ENCODE measurements around the gene SFN.
A peak's percentile ranks its signal among the peaks of the same experiment; 100 is the strongest.

The SFN gene

DNA sequence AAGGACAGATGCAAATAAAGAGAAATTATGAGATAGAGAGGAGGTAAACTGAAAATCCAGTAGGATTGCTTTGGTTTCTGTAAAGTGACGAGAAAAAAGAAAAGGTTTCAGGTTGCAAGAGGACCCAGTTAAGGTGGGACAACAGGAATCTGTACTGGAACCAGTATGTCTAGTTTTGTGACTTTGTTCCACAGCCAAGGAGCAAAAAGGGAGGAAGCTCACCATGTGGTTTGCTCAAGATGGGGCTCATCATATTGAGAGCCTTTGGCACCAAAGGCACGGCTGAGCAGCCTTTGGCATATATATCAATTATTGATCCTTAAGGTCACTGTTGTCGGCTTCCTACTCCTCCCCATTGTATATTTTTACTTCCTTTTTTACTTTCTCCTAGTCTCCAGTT lies 38.2 kb upstream of the SFN start:
- H3K36me3 ChIP-seq (replicated peaks) = no peaks in the 10 kb centered on the region
- in situ Hi-C loops (cut with HindIII; ENCODE audit: low pct_ligation_motif_present, low sequenced_read_pairs) = no loop called here
- no peak overlapping the region for H3K27ac ChIP-seq
- no peaks in the 10 kb centered on the region for H3K27me3 ChIP-seq (replicated peaks)
- no peak for DNase-seq
- H3K4me3 ChIP-seq (ENCODE audit: low read depth, low read length) = no peak overlapping the region
- TF ChIP-seq, protein P1, sequence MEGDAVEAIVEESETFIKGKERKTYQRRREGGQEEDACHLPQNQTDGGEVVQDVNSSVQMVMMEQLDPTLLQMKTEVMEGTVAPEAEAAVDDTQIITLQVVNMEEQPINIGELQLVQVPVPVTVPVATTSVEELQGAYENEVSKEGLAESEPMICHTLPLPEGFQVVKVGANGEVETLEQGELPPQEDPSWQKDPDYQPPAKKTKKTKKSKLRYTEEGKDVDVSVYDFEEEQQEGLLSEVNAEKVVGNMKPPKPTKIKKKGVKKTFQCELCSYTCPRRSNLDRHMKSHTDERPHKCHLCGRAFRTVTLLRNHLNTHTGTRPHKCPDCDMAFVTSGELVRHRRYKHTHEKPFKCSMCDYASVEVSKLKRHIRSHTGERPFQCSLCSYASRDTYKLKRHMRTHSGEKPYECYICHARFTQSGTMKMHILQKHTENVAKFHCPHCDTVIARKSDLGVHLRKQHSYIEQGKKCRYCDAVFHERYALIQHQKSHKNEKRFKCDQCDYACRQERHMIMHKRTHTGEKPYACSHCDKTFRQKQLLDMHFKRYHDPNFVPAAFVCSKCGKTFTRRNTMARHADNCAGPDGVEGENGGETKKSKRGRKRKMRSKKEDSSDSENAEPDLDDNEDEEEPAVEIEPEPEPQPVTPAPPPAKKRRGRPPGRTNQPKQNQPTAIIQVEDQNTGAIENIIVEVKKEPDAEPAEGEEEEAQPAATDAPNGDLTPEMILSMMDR (IDR thresholded peaks at IDR 0.05; ENCODE audit: low read depth, low read length, missing control alignments) = no peak

DNA sequence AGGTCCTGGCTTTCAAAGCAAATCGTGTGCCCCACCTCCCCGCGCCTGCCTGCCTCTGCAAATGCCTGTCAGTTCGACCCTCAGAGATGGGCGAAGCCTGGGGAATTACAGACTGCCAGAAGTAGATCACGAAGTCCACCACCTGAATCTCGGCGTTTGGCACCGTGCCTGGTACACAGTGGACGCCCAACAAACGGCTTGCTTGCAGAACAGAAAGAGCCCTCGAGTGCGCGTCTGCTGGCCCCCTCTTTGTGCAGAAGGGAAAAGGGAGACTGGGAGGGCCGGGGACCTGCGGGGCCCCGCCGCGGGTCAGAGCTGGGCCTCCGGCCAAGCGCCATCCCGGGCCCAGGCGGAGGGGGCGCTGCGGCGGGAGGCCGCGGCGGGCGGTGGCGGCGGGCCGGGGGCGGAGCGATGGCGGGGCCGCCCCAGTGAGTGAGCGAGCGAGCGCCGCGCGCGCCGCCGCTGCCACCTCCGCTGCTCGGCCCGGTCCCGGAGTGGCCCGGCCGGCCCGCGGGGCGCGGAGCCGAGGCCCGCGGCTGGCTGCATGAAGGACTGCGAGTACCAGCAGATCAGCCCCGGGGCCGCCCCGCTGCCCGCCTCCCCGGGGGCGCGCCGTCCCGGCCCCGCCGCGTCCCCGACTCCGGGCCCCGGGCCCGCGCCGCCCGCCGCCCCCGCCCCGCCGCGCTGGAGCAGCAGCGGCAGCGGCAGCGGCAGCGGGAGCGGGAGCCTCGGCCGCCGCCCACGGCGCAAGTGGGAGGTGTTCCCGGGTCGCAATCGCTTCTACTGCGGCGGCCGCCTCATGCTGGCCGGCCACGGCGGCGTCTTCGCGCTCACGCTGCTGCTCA lies 36.5 kb upstream of the SFN start, which contains the start of gene ZDHHC18:
ZDHHC18 (plus strand) TSS at position 428 of the 845 bp plus-strand sequence; CDS start at position 545, 117 bp downstream.
- Histone ChIP-seq H3K27me3 (replicated peaks) (no peaks in the 10 kb centered on the region), H3K36me3 (replicated peaks) (peaks cover 6% of the 10 kb centered on the region), H3K4me3 (ENCODE audit: low read depth, low read length) (peak within 1 kb of the TSS; percentile 73), H3K27ac (no peak within 1 kb of the TSS)
- TF ChIP-seq, protein P1 (IDR thresholded peaks at IDR 0.05; ENCODE audit: low read depth, low read length, missing control alignments) = peak; percentile 40
- peak; percentile 18 for DNase-seq
- in situ Hi-C loops (cut with HindIII; ENCODE audit: low pct_ligation_motif_present, low sequenced_read_pairs) = no loop called here

DNA sequence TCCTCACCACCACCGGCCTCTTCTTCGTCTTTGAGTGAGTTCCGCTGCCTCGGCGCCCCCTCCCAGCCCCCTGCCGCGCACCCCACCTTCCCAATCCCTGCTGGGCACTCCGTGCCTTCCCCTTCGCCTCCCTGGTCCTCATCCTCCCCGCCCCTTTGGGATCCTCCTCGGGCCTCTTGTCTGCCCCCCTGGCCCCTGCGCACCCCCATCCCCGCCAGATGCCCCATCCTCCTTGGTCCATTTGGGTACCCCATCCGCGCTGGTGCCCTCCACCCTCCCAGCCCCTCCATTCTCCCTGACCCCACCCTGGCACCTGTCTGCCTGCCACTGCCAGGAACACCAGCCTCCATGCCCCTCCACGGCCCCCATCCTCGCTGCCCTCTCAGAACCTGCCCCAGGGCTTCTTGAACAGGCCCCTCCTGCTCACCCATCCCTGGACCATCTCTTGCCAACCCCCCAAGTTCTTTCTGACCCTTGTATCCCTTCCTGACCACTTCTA lies 35.8 kb upstream of the SFN start:
- Histone ChIP-seq H3K27me3 (replicated peaks) (no peaks in the 10 kb centered on the region), H3K27ac (no peak overlapping the region), H3K4me3 (ENCODE audit: low read depth, low read length) (peak overlapping the region; percentile 73), H3K36me3 (replicated peaks) (peaks cover 11% of the 10 kb centered on the region)
- in situ Hi-C loops (cut with HindIII; ENCODE audit: low pct_ligation_motif_present, low sequenced_read_pairs) = no loop called here
- DNase-seq = no peak
- TF ChIP-seq, protein P1 (IDR thresholded peaks at IDR 0.05; ENCODE audit: low read depth, low read length, missing control alignments) = no peak

DNA sequence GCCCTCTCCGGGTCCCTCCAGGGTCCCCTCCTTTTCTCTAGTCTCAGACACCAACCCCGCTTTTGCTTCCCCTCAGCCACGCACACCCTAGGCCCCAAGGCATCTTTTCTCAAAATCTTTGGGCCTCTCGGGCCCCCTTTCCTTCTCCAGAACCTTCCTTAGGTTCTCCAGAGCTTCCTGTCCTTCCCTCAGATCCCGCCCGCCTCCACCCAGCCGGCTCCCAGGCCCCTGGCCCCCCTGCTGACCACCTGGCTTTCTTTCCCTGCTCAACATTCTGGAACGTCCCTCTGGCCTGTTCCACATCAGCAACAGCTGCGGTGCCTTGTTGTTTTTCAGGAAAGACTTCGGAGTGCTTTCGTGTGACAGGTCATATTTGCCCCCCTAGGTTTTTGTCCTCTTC lies 35.3 kb upstream of the SFN start:
- TF ChIP-seq, protein P1 (IDR thresholded peaks at IDR 0.05; ENCODE audit: low read depth, low read length, missing control alignments) = no peak
- Histone ChIP-seq H3K27me3 (replicated peaks) (no peaks in the 10 kb centered on the region), H3K27ac (no peak overlapping the region), H3K36me3 (replicated peaks) (peaks cover 16% of the 10 kb centered on the region), H3K4me3 (ENCODE audit: low read depth, low read length) (peak overlapping the region; percentile 73)
- in situ Hi-C loops (cut with HindIII; ENCODE audit: low pct_ligation_motif_present, low sequenced_read_pairs) = no loop called here
- no peak for DNase-seq

DNA sequence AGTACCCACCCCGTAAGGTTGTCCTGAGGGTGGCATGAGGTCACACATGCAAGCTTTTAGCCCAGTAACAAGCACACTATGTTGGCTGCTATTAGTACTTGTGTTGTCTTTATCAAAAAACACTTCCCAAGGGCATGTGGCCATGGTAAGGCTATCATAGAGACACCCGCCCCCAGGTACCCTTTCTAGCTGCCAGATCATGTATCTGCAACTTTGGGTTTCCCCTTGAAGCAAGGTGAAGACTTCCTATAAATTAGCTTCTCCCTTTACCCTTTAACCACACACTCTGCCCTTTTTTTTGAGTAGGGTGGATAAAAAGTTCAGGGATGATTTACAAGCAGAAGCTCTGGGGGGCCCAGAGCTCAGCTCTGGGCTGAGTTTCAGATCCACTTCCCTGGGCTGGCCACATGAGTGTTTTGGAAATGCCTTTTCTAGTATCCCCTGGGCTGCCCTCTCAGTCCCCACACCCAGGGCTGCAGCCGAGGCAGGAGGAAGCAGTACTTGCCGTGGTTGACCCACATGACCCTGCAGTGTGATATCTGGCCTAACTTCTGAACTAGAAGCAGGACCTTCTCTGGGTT lies 34.4 kb upstream of the SFN start:
- peaks cover 24% of the 10 kb centered on the region for H3K36me3 ChIP-seq (replicated peaks)
- no peak overlapping the region for H3K4me3 ChIP-seq (ENCODE audit: low read depth, low read length)
- in situ Hi-C loops (cut with HindIII; ENCODE audit: low pct_ligation_motif_present, low sequenced_read_pairs) = no loop called here
- DNase-seq = no peak
- H3K27ac ChIP-seq = no peak overlapping the region
- TF ChIP-seq, protein P1 (IDR thresholded peaks at IDR 0.05; ENCODE audit: low read depth, low read length, missing control alignments) = no peak
- H3K27me3 ChIP-seq (replicated peaks) = no peaks in the 10 kb centered on the region

All from brain microvascular endothelial cell (primary cell).